ENCODE results near the gene SPACA1. TPM values are rescaled to one million over a fixed set of nuclear protein-coding genes. Genes with fewer than 3 reads are reported as not detected.

Gene SPACA1
- total and polyA plus RNA-seq, 4 donors: not detected

GRCh38 chr6:88089708-88090107, 42.1 kb downstream of the SPACA1 start:
- DNase-seq (ENCODE audit: low spot score): no peak
- H3K9ac ChIP-seq (ENCODE audit: low read depth in 1 of 2, low read length in 2 of 2): no peak overlapping the region
- H3K9me3 ChIP-seq (ENCODE audit: control insufficient read depth in 4 of 4, low read length in 3 of 4): no peaks in the 10 kb centered on the region
- H3K27ac ChIP-seq (ENCODE audit: low read depth in 1 of 2, low read length in 2 of 2): no peak overlapping the region
- 54% methylated on average over 2 of the region's 2 CpGs for WGBS
- H3K4me3 ChIP-seq (ENCODE audit: low read depth in 1 of 3, low read length in 3 of 3): no peak overlapping the region
- H3K27me3 ChIP-seq (ENCODE audit: control insufficient read depth in 4 of 4, insufficient read depth in 4 of 4, low read length in 3 of 4): no peaks in the 10 kb centered on the region
- no peaks in the 10 kb centered on the region for H3K36me3 ChIP-seq (ENCODE audit: control insufficient read depth in 4 of 4, insufficient read depth in 3 of 4, low read depth in 1 of 4, low read length in 3 of 4)
- no peaks in the 10 kb centered on the region for H3K4me1 ChIP-seq (ENCODE audit: control insufficient read depth in 4 of 4, insufficient read depth in 4 of 4, low read length in 3 of 4)
- TF ChIP-seq JUND (IDR thresholded peaks at IDR 0.05) (no peak), ZBTB33 (IDR thresholded peaks at IDR 0.05) (no peak), RXRA (IDR thresholded peaks at IDR 0.05) (no peak), HNF4G (IDR thresholded peaks at IDR 0.05) (no peak), CTCF (IDR thresholded peaks at IDR 0.05; ENCODE audit: low read depth, low read length, missing input control) (no peak), FOXA1 (IDR thresholded peaks at IDR 0.05) (no peak), GABPA (IDR thresholded peaks at IDR 0.05 in 1 of 2, conservative IDR thresholded peaks at IDR 0.05 in 1 of 2) (no peak), SP1 (IDR thresholded peaks at IDR 0.05) (no peak), EGR1 (IDR thresholded peaks at IDR 0.05; ENCODE audit: low read depth in 2 of 2) (no peak), HNF4A (conservative IDR thresholded peaks at IDR 0.05) (no peak), FOXA2 (IDR thresholded peaks at IDR 0.05) (no peak), TAF1 (conservative IDR thresholded peaks at IDR 0.05) (no peak)

GRCh38 chr6:88105741-88106340, 58.2 kb downstream of the SPACA1 start:
- Histone ChIP-seq H3K4me3 (ENCODE audit: low read depth in 1 of 3, low read length in 3 of 3) (no peak overlapping the region), H3K27me3 (ENCODE audit: control insufficient read depth in 4 of 4, insufficient read depth in 4 of 4, low read length in 3 of 4) (peaks cover 0 to 3% (median 0%) of the 10 kb centered on the region in 4 donors), H3K36me3 (ENCODE audit: control insufficient read depth in 4 of 4, insufficient read depth in 3 of 4, low read depth in 1 of 4, low read length in 3 of 4) (no peaks in the 10 kb centered on the region), H3K9ac (ENCODE audit: low read depth in 1 of 2, low read length in 2 of 2) (no peak overlapping the region), H3K27ac (ENCODE audit: low read depth in 1 of 2, low read length in 2 of 2) (no peak overlapping the region), H3K4me1 (ENCODE audit: control insufficient read depth in 4 of 4, insufficient read depth in 4 of 4, low read length in 3 of 4) (no peaks in the 10 kb centered on the region), H3K9me3 (ENCODE audit: control insufficient read depth in 4 of 4, low read length in 3 of 4) (peaks cover 0 to 4% (median 0%) of the 10 kb centered on the region in 4 donors)
- DNase-seq (ENCODE audit: low spot score): no peak
- 71% methylated on average over 7 of the region's 7 CpGs for WGBS
- TF ChIP-seq ZBTB33 (IDR thresholded peaks at IDR 0.05) (no peak), TAF1 (conservative IDR thresholded peaks at IDR 0.05) (no peak), CTCF (IDR thresholded peaks at IDR 0.05; ENCODE audit: low read depth, low read length, missing input control) (no peak), FOXA1 (IDR thresholded peaks at IDR 0.05) (no peak), HNF4A (conservative IDR thresholded peaks at IDR 0.05) (no peak), YY1 (IDR thresholded peaks at IDR 0.05) (no peak), EGR1 (IDR thresholded peaks at IDR 0.05; ENCODE audit: low read depth in 2 of 2) (no peak), GABPA (IDR thresholded peaks at IDR 0.05 in 1 of 2, conservative IDR thresholded peaks at IDR 0.05 in 1 of 2) (no peak), HNF4G (IDR thresholded peaks at IDR 0.05) (no peak), RAD21 (IDR thresholded peaks at IDR 0.05) (no peak), REST (IDR thresholded peaks at IDR 0.05) (no peak), JUND (IDR thresholded peaks at IDR 0.05) (no peak), NR2F2 (IDR thresholded peaks at IDR 0.05) (no peak)
